DMS153 (cell line): ENCODE data around the gene ARHGAP22.
A peak's percentile ranks its signal among the peaks of the same experiment; 100 is the strongest.

Experiments
- DNase-seq: peaks from one replicate; lab custom pipeline; 2025; lab: John Stamatoyannopoulos, UW

Gene ARHGAP22

DNA sequence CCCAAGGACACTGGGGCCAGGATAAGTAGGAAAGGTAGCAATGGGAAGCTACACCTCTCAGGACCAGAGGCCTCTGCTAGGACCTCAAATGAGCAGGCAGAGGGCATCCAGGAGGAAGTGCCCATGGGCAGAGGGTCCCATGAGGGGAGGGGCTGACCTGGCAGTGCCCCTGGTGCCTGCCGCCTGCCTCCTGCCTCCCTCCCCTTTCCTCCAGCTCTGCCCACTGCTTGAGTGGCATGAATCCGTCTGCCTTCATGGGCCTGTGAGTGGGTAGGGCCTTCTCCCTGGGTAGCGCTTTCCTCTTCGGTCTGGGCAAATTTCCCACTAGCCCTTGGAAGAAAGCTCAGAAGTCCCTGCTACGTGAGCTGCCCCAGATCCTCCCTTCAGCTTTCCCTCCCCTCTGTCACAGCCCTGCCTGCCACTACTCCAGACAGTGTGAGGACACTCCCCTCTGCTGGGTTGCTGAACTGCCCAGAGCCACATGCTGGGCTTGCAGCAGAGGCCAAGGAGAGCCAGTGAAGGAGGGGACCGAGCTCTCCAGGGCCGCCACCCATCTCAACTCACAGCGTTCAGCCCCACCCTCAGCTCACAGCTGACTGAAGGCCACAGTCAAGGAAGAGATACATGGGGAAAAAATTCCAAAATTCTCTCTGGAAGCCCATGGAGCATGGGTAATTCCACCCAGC lies 141.4 kb downstream of the ARHGAP22 start:
- DNase-seq, result no peak

DNA sequence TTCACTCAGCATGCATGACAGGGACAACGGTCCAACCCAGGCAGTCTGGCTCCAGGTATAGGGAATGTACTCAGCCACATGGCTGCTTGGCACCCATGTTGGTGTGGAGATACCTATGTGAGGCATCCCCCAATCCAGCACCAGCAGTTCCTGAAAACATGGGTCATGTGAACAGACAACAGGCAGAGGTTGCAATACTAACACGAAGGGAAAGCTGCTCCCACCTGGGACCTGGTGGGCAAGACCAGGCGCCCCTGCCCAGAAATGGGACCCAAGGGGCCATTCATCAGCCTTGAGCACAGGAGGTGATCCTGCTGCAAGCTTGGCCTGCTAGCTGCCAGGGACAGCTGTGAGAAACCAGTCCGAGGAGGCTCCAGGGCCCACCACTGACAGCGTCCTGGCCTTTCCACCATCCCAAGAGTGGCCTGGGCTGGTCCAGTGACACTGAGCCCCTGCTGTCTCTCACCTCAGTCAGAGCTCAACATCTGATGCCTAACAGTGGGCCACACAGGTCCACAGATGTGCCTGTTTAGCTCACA lies 142.3 kb downstream of the ARHGAP22 start:
- no peak for DNase-seq

DNA sequence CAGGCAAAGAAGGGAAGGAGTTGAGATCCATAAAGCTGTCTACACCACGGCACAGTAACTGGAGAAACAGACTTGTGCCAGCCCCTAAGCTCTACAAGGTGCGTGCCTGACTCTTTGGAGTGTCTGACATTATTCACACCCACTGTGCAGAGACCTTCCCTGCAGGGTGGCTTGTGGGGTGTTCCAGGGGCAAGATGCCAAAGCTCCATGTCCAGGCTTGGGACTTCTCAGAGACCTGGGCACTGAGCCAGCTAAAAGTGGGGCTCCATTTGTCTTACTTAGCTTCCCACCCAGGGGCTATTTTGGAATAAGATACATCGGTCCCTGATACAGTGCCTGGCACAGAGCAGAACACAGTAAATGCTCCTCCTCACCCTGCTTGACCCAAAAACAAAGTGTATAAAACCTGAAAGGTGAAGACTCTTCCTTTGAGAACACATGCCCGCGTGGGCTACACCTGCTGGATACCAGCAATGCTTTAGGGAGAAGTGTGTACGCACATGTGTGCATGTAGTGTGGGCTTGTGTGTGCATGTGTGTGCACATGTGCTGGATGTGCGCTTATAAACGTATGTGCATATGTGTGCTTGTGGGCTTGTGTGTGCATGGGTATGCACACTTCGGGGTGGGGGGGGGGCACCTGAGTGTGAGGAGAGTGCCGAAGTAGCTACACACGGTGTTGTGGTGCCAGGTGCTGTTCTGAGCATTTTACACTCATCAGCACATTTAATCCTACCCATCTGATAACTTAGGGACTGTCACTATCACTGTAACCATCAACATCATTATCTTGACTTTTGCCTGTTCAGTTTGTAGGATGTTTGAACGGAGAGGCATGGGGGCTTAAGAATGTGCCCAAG lies 143.0 kb downstream of the ARHGAP22 start:
- no peak for DNase-seq

GRCh38 chr10:48460182-48460581 lies 144.7 kb downstream of the ARHGAP22 start:
- no peak for DNase-seq

GRCh38 chr10:48459270-48460150 lies 145.4 kb downstream of the ARHGAP22 start:
- DNase-seq, result no peak

DNA sequence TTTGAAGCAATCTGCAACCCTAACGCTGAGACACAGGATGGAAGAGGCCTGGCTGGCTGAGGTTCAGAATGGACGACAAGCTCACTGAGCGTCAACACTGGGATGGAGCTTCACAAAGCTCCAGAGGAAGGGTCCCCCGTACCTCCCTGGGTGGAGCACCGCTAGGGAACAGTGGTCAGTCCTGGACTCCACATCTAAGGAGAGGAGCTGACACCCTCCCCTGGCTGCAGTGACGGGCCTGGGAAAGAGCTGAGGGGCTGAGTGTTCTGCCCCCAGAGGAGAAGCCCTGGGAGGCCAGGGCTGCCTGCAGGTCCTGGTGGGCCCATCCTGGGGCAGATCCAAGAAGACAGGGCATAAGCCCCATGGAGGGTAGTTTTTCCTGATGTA lies 146.2 kb downstream of the ARHGAP22 start:
- DNase-seq, result no peak

DNA sequence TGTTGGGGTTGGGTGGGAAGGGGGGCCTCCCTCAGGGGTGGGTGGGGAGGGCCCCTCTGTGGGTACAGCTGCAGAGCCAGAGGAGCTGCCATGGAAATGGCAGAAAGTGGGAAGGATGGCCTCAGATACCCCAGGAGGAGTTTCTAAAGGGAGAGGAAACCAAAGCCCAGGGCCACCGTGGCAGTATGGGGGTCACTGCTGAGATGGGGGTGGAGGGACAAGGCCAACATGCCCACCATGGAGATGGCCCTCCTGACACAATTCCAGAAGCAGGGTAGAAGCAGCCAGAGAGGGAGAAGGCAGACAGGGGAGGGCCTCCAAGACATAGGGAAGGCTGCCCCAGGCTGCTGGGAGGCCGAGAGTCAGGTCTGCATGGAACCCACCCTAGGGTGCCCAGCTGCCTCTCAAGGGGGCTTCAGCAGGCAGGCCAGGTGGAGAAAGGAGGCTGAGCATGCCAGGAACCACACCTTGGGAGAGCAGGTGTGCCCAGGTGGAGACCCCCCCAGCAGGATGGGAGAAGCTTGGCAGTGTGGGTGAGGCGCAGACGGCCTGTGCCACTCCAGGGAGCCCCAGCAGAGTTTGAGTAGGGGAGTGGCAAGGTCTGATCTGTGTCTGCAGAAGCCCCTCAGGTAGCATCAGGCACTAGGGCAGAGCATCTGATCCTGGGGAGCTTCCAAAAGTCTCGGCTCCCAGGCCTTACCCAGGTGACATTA lies 146.8 kb downstream of the ARHGAP22 start:
- no peak for DNase-seq

DNA sequence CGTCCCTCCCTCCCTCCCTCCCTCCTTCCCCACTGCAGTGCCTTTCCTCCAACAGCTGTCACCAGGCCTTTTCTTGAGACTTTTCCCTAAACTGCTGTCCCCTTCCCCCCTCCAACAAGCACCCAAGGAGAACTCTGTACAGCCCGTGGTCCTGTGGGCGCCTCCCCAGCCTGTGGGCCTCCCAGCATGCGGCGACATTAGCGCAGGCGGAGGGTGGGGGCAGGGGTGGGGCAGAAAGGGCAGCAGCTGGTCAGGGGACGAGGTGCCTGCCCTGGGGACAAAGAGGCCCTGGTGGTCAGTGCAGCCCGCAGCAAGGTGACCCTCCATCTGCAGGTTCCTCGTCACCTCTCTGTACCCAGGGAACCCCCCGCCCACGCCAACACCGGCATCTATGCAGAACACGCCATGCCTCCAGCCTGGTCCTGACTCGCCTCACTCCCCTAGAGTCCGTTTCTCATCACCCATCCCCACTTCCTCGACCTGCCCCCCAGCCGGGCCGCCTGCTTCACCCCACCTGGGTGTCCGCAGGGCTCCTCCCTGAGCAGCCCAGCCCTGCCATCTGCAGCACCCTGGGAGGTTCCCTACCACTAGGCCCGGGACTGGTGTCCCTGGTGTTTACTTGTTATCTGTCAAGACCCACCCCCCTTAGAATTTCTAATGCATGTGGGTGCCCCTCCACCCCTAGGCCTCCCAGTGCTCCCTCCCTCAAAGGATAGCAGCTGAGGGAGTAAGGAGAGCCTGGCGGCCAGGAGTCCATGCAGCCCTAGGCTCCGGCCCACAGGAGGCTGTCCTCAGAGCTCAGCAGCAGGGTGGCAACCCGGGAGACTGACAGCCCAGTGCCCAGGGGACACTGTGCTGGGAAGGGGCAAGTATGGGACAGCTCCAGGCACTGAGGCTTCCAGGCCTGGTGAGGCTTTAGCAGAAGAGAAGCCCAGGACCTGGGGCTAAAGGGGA lies 147.8 kb downstream of the ARHGAP22 start:
- no peak for DNase-seq

DNA sequence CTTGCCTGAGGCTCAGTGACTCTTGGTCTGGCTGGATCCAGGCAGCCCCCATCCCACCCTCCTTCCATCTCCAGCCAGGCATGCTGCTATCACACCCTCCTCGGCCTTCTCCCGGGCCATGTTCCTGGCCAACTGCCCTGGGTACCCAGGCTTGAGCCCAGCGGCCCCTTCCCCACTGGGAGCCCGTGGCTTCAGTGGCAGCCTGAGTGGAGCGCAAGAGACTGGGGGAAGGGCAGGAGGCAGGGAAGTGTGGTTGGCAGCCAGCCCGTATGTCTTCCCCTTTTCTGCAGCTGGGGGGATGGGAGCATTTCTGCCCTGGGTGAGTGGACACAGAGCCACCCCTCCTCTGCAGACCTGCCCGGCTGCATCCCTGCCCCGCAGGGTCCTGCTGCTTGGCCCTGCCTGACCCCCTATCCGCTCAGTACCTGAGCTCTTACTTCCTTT lies 148.5 kb downstream of the ARHGAP22 start:
- DNase-seq, result peak; percentile 15

GRCh38 chr10:48455392-48456151 lies 149.3 kb downstream of the ARHGAP22 start:
- DNase-seq, result no peak

DNA sequence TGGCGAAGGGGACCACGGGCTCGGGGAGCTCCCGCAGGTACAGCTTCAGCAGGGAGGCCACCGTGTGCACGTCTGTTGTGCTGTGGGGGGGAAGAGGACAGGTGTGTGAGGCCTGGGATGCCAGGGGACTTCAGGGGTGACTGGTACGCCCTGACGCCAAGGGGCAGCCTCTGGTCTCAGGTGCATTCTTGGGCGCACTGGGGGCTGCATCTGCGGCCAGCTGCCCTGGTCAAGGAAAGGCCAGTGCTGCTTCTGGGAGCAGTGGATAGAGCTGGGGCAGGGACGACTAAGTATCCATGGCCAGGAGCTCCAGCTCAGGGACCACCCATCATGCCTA lies 149.8 kb downstream of the ARHGAP22 start:
- DNase-seq, result no peak

- no peak for DNase-seq
These were observed 150.4 kb downstream of the ARHGAP22 start for GRCh38 chr10:48454302-48455054.

DNA sequence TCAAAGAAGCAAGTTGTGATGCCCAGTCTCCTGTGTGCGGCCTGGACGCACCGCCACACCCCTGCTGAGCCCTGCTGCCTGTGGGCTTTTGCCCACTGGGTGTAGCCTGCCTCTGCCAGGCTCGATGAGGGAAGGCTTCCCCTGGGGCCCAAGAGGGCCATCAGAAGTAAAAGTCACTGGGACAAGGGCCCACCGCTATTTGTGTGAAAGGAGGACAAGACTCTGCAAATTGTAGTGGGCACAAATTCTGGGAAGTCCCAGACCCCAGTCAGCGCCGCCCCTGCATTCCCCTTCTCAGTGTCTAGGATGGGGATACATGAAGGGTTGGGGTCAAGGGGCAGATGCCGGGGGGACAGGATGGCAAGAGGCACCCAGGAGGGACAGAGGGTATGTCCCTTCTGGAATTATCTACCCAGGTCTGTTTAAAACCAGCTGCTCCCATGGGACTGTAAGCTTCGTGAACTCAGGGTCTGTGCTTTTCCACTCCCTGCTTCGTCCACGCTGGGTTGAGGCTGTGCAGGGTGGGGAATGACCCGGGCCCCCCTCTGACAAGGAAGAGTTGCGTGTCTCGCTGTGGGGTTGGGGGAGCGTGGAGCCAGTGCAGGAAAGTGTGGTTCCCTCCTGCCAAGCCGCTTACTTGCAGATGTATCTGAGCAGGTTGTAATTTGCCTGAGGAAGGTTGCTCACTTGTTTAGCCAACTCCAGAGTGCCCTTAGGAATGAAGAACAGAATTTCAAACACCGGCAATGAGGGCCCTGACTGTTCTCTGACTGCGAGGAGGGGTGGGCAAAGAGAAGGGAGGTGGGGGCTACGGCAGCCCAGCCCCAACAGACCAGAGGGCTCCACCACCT lies 151.2 kb downstream of the ARHGAP22 start:
- DNase-seq, result no peak

DNA sequence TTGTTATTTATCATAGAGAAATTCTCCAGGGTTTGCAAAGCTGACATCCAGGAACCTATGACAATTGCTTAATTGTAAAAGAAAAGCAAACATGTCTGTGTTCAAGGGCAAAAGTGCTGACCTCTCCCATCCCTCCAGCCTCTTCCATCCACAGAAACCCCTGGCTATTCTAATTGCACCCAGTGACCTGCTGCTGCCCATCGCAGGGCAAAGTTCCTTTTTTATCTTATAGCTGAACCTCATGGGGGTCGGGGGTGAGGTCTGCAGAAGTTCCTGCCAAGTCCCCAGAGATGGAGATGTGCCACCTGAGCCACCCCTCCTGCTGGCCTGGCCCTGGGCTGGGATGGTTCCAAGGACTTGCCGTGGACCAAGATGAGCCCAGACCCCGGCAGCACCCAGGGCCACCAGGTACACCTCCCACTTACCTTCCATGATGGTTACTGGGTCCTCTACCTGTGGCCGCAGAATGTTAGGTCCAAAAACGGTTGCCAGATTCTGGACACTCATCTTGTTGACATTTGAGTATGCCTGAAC lies 151.9 kb downstream of the ARHGAP22 start:
- no peak for DNase-seq

GRCh38 chr10:48451969-48452878 lies 152.6 kb downstream of the ARHGAP22 start:
- no peak for DNase-seq

- DNase-seq, result no peak
These were observed 154.0 kb downstream of the ARHGAP22 start for GRCh38 chr10:48450741-48451466.
